AG10803 (cell line): ENCODE measurements around the gene MATN3.

ENCODE experiments used
- DNase-seq: peaks from one replicate; pipeline ENCODE4 v3.0.0; 2010; ENCODE audit warnings: low read depth
- H3K4me3 ChIP-seq: 2 replicates; pipeline ENCODE4 v1.5.1; 2011; ENCODE audit warnings: mild to moderate bottlenecking, low read length, control low read depth
- CTCF ChIP-seq: conservative IDR thresholded peaks from 2 replicates; pipeline ENCODE4 v1.5.1; 2011; ENCODE audit warnings: mild to moderate bottlenecking, low read length, control low read depth, inconsistent platforms

The MATN3 gene

GRCh38 chr2:20034821-20035220 lies 22.4 kb upstream of the MATN3 start:
- DNase-seq = no peak
- no peak for TF ChIP-seq CTCF
- no peak overlapping the region for H3K4me3 ChIP-seq

- H3K4me3 ChIP-seq = no peak overlapping the region
- TF ChIP-seq CTCF = no peak
- no peak for DNase-seq
These were observed 21.8 kb upstream of the MATN3 start for GRCh38 chr2:20034218-20034617.

GRCh38 chr2:20033322-20033721 lies 20.9 kb upstream of the MATN3 start:
- DNase-seq = no peak
- H3K4me3 ChIP-seq = no peak overlapping the region
- TF ChIP-seq CTCF = no peak

- H3K4me3 ChIP-seq = no peak overlapping the region
- DNase-seq = no peak
- no peak for TF ChIP-seq CTCF
These were observed 17.8 kb upstream of the MATN3 start for GRCh38 chr2:20030224-20030623.

DNA sequence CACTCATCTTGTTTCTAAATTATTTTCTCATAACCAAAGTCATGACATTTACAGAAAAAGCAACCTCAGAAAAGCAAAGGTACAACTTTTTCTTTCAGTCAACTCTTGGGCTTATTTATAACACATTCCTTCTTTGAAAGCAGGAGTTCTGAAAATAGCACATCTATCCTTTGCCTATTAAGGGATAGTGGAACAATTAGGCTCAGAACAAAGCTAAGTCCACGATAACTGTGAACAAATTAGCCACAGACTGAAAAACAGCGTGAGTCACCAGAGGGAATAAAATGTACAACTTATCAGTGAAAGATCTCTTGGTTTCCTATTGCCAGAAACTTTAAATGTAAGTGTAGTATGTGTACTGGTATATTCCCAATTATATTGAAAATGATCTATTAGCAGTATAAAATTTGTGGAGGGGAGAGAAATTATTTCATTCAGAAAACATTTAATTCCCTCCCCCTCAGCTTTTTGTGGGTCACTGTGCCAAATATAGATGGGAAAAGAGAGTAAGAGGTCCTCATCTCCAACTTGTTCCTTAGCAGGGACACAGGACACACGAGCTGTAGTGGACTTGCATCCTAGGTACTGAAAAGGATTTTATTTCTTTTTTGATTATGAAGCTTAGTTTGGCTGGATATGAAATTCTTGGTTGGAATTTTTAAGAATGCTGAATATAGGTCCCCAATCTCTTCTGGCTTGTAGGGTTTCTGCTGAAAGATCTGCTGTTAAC lies 15.4 kb upstream of the MATN3 start:
- peak; percentile 13 for DNase-seq
- H3K4me3 ChIP-seq = no peak overlapping the region
- TF ChIP-seq CTCF = no peak

DNA sequence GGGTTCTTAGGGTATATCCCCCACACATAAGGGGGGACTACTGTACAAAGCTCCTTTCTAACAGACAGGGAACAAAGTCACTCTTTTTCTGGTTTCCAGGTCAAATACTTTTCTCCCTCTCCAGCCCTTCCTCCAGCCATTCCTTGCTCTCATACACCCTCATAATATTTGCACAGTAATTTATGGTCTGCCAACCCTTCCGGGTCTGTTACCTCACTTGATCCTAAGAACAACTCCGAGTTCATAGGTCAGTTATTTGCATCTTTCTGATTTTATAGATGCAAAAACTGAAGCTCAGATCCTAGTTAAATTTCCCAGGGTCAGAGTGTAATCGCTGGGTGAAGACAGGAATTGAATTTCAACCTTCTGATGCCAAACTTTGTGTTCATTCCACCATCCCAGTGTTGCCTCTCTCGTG lies 14.8 kb upstream of the MATN3 start:
- no peak for TF ChIP-seq CTCF
- H3K4me3 ChIP-seq = no peak overlapping the region
- peak; percentile 29 for DNase-seq

DNA sequence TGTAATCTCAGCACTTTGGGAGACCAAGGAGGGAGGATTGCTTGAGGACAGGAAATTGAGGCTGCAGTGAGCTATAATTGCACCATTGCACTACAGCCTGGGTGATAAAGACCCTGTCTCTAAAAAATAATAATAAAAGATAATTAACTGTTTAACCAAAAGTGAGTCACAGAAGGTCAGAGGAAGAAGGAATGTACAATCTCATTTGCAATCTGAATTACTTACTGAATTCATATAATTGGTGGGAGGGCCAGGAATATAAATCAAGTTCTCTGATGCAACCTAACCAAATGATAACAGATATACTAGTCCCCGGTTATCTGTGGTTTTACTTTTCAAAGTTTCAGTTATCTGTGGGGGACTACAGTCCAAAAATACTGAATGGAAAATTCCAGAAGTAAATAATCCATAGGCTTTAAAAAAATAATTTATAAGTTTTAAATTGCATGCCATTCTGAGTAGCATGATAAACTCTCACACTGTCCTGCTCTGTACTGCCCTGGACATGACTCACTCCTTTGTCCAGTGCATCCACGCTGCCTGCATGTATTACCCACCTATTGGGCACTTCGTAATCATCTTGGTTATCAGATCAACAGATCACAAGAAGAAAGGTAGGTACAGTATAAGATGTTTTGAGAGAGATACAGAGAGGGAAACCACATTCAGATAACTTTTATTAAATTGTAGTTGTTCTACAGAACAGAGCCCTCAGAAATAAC lies 12.8 kb upstream of the MATN3 start:
- no peak overlapping the region for H3K4me3 ChIP-seq
- peak; percentile 33 for DNase-seq
- no peak for TF ChIP-seq CTCF
